Osteoblast (primary cell): ENCODE results near the gene COBL. TPM values are rescaled to one million over a fixed set of nuclear protein-coding genes. Genes with fewer than 3 reads are reported as not detected.

Experiments
- DNase-seq: peaks from one replicate; pipeline ENCODE4 v3.0.0; 2011; ENCODE audit warnings: low spot score, mixed read lengths; ENCODE audit not compliant: insufficient read length; ENCODE audit errors: missing footprints
- H2AFZ ChIP-seq: 2 replicates; pipeline ENCODE4 v1.6.0; 2011; ENCODE audit warnings: mild to moderate bottlenecking, low read length
- H3K27ac ChIP-seq: 2 replicates; pipeline ENCODE4 v1.5.1; 2011; ENCODE audit warnings: mild to moderate bottlenecking, low read depth, low read length, moderate library complexity
- H3K27me3 ChIP-seq: 2 replicates; pipeline ENCODE4 v1.6.0; 2012; ENCODE audit warnings: mild to moderate bottlenecking, control low read depth, inconsistent platforms, low read length, moderate library complexity; ENCODE audit not compliant: insufficient read depth
- H3K36me3 ChIP-seq: 2 replicates; pipeline ENCODE4 v1.5.1; 2011; ENCODE audit warnings: mild to moderate bottlenecking, low read length, control low read depth, moderate library complexity; ENCODE audit not compliant: insufficient read depth
- H3K4me1 ChIP-seq: 2 replicates; pipeline ENCODE4 v1.5.1; 2011; ENCODE audit warnings: mild to moderate bottlenecking, low read length, control low read depth, moderate library complexity; ENCODE audit not compliant: insufficient read depth
- H3K4me2 ChIP-seq: 2 replicates; pipeline ENCODE4 v1.6.0; 2011; ENCODE audit warnings: mild to moderate bottlenecking, low read length; ENCODE audit not compliant: insufficient read depth
- H3K4me3 ChIP-seq: fragments of 200-600 bp; sonication (generic); 3 replicates; pipeline ENCODE4 v1.5.1; 2012; ENCODE audit warnings: mild to moderate bottlenecking, low read length, inconsistent platforms; ENCODE audit not compliant: insufficient read depth
- H3K79me2 ChIP-seq: 2 replicates; pipeline ENCODE4 v1.6.0; 2012; ENCODE audit warnings: mild to moderate bottlenecking, low read length, control low read depth, inconsistent platforms; ENCODE audit not compliant: insufficient read depth
- H3K9me3 ChIP-seq: 2 replicates; pipeline ENCODE4 v1.5.1; 2011; ENCODE audit warnings: low read depth, low read length, control low read depth
- H4K20me1 ChIP-seq: 2 replicates; pipeline ENCODE4 v1.6.0; 2012; ENCODE audit warnings: mild to moderate bottlenecking, low read length, control low read depth; ENCODE audit not compliant: insufficient read depth
- total RNA-seq: library from RNA; depleted of rRNA; stranded (reverse); fragments of >200 nt; gene quantifications from 2 replicates; pipeline ENCODE4 v1.2.3, GENCODE V29; 2012
- TF ChIP-seq, protein P1 (sequence below): IDR thresholded peaks from 2 replicates; pipeline ENCODE4 v1.5.1; 2011; ENCODE audit warnings: mild to moderate bottlenecking, low read depth, low read length, moderate library complexity; ENCODE audit errors: extremely low read depth

Gene COBL
- total RNA-seq, 1 donor: under 0.01 TPM

DNA sequence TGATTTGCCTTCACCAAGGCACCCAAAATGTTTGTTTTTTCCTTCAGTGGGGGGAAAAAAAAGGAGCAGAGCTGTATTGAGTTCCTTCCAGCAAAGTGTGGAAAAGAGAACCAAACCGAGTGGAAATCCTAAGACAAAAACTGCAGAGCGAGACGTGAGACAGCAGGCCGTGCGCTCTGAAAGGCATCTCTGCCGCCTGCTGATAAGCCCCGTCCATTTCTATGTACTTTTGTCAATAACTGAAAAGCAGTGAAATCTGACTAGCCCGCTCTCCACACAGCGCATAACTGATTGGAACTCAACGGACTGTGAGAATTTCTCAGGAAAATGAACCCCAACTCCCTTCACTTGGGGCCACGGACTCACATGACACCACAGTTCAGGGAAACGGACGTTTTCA lies 83.2 kb downstream of the COBL start:
- H3K27ac ChIP-seq: no peak overlapping the region

DNA sequence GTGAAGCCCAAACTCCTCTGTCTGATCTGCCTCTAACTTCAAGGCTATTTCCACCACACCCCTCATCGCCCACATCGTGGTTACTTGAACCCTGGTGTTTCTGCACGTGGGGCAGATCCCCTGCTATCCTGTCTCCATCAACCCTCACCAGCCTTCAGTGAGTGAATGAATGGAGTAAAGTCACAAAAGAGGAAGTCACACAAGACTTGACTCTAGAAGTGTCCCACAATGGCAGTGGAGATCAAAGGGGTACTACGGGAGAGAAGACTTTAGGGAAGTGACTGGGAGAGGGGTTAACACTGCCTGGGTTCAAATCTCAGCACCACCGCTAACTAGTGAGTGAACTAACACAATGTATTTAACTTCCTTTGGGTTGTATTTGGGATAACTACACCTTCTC lies 85.9 kb downstream of the COBL start:
- no peaks in the 10 kb centered on the region for H4K20me1 ChIP-seq
- H3K27ac ChIP-seq: no peak overlapping the region
- H3K27me3 ChIP-seq: peaks cover 12% of the 10 kb centered on the region
- no peaks in the 10 kb centered on the region for H3K4me1 ChIP-seq
- DNase-seq: no peak
- no peak overlapping the region for H2AFZ ChIP-seq
- TF ChIP-seq, protein P1, sequence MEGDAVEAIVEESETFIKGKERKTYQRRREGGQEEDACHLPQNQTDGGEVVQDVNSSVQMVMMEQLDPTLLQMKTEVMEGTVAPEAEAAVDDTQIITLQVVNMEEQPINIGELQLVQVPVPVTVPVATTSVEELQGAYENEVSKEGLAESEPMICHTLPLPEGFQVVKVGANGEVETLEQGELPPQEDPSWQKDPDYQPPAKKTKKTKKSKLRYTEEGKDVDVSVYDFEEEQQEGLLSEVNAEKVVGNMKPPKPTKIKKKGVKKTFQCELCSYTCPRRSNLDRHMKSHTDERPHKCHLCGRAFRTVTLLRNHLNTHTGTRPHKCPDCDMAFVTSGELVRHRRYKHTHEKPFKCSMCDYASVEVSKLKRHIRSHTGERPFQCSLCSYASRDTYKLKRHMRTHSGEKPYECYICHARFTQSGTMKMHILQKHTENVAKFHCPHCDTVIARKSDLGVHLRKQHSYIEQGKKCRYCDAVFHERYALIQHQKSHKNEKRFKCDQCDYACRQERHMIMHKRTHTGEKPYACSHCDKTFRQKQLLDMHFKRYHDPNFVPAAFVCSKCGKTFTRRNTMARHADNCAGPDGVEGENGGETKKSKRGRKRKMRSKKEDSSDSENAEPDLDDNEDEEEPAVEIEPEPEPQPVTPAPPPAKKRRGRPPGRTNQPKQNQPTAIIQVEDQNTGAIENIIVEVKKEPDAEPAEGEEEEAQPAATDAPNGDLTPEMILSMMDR: no peak
- no peaks in the 10 kb centered on the region for H3K9me3 ChIP-seq
- H3K36me3 ChIP-seq: no peaks in the 10 kb centered on the region
- no peak overlapping the region for H3K4me3 ChIP-seq
- no peaks in the 10 kb centered on the region for H3K79me2 ChIP-seq
- no peak overlapping the region for H3K4me2 ChIP-seq

More for the DNA sequence above, 83.2 kb downstream of the COBL start:
- no peak for DNase-seq
- no peak overlapping the region for H3K4me2 ChIP-seq
- H4K20me1 ChIP-seq: no peaks in the 10 kb centered on the region
- no peaks in the 10 kb centered on the region for H3K4me1 ChIP-seq
- TF ChIP-seq, protein P1: no peak
- H2AFZ ChIP-seq: no peak overlapping the region
- no peaks in the 10 kb centered on the region for H3K36me3 ChIP-seq
- H3K4me3 ChIP-seq: no peak overlapping the region
- no peaks in the 10 kb centered on the region for H3K9me3 ChIP-seq
- peaks cover 12% of the 10 kb centered on the region for H3K27me3 ChIP-seq
- H3K79me2 ChIP-seq: no peaks in the 10 kb centered on the region

DNA sequence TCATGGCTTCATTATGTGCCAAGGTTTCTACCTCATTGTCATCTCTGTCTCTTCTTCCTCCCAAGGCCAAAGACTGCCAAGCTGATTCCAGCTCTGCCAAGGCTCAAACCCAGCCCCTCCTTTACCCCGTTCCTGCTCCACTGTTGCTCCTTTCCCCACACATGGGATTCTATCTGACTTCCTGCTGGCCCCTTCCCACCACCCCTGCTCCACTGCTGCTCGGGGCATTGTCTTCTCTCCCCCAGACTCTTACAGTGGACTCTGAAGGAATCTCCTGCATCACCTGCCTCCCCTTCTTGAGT lies 86.3 kb downstream of the COBL start:
- Histone ChIP-seq H3K27ac (no peak overlapping the region), H3K27me3 (peaks cover 12% of the 10 kb centered on the region), H3K4me3 (no peak overlapping the region), H2AFZ (no peak overlapping the region), H3K36me3 (no peaks in the 10 kb centered on the region), H3K4me1 (no peaks in the 10 kb centered on the region), H4K20me1 (no peaks in the 10 kb centered on the region), H3K9me3 (no peaks in the 10 kb centered on the region), H3K4me2 (no peak overlapping the region), H3K79me2 (no peaks in the 10 kb centered on the region)
- no peak for DNase-seq
- TF ChIP-seq, protein P1: no peak

DNA sequence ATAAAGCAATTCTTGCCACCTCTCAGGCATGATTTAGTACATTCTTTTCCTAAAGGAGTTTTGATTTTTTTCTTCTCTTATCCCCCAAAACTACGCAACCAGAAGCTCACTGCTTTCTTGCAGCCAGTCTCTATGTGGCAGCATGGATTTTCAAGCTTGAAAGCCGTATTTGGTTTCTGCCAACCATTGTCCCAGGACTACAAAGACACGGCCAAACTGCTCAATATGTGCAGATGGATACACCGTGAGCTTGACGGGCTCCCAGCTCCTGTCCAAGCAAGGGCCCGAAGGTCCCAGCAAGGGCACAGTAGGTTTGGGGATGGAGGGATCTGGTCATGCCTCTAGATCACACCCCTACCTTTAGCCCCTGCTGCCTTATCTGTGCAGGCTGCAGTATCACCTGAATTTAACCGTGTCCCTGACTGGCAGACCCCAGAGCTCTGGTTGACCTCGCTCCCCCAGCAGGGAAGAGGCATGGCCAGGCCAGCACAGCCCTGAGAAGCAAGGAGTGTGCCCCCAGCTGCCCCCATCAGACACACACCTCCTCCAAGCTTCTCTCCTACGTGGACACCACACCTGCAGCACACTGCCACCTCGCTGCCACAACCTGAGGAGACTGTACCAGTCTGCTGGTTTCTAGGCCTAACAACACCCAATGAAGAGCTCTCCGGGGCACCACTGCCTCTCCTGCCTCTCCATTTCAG lies 86.8 kb downstream of the COBL start:
- no peak for DNase-seq
- Histone ChIP-seq H3K4me3 (no peak overlapping the region), H4K20me1 (no peaks in the 10 kb centered on the region), H2AFZ (no peak overlapping the region), H3K4me1 (no peaks in the 10 kb centered on the region), H3K27ac (no peak overlapping the region), H3K27me3 (peaks cover 12% of the 10 kb centered on the region), H3K79me2 (no peaks in the 10 kb centered on the region), H3K4me2 (no peak overlapping the region), H3K9me3 (no peaks in the 10 kb centered on the region), H3K36me3 (no peaks in the 10 kb centered on the region)
- TF ChIP-seq, protein P1: no peak
